HUES48 (cell line): ENCODE measurements around the gene RRP1B.

Source experiments
- H3K27ac ChIP-seq: one replicate; pipeline ENCODE4 v1.7.0; 2013; ENCODE audit warnings: low read depth, low read length, inconsistent platforms
- H3K27me3 ChIP-seq: 2 replicates; pipeline ENCODE4 v1.6.1; 2013; ENCODE audit warnings: mild to moderate bottlenecking, low read length; ENCODE audit not compliant: control insufficient read depth, insufficient read depth
- H3K36me3 ChIP-seq: 2 replicates; pipeline ENCODE4 v1.6.1; 2013; ENCODE audit warnings: low read length; ENCODE audit not compliant: control insufficient read depth, insufficient read depth
- H3K4me1 ChIP-seq: 2 replicates; pipeline ENCODE4 v1.6.1; 2013; ENCODE audit warnings: mild to moderate bottlenecking, low read length; ENCODE audit not compliant: control insufficient read depth, insufficient read depth
- H3K4me3 ChIP-seq: 2 replicates; pipeline ENCODE4 v1.5.1; 2013; ENCODE audit warnings: mild to moderate bottlenecking, low read depth, low read length
- H3K9ac ChIP-seq: 2 replicates; pipeline ENCODE4 v1.6.1; 2013; ENCODE audit warnings: mild to moderate bottlenecking, low read depth, low read length, moderate library complexity
- H3K9me3 ChIP-seq: 2 replicates; pipeline ENCODE4 v1.6.1; 2013; ENCODE audit warnings: low read length; ENCODE audit not compliant: control insufficient read depth, insufficient read depth

Gene RRP1B

GRCh38 chr21:43623588-43623987 lies 35.8 kb upstream of the RRP1B start:
- no peak overlapping the region for H3K27ac ChIP-seq
- no peak overlapping the region for H3K9ac ChIP-seq
- no peaks in the 10 kb centered on the region for H3K27me3 ChIP-seq
- H3K4me3 ChIP-seq, result no peak overlapping the region
- H3K9me3 ChIP-seq, result peaks cover 15% of the 10 kb centered on the region; the same call in 1 of the 2 replicates
- H3K36me3 ChIP-seq, result no peaks in the 10 kb centered on the region
- no peaks in the 10 kb centered on the region for H3K4me1 ChIP-seq

DNA sequence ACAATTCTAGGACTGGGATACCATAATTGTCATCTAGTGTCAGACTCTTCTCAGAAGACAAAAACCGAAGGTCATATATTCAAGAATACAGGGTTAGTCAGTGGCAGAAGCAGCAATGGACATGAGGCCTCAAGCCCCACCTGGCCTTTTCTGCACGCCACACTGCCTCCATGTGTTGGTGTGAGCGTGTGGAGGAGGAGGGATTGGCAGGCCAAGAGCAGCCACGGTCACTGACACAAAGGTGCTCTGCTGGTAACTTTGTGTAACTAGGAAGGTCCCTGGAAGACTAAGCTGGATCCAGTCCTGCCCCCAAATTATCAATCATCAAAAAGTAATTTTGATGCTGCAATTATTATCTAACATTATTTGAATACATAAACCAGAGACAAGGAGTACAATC lies 35.0 kb upstream of the RRP1B start:
- H3K27me3 ChIP-seq, result no peaks in the 10 kb centered on the region
- no peak overlapping the region for H3K4me3 ChIP-seq
- H3K9ac ChIP-seq, result no peak overlapping the region
- no peak overlapping the region for H3K27ac ChIP-seq
- peaks cover 19% of the 10 kb centered on the region; the same call in 1 of the 2 replicates for H3K9me3 ChIP-seq
- no peaks in the 10 kb centered on the region for H3K4me1 ChIP-seq
- H3K36me3 ChIP-seq, result no peaks in the 10 kb centered on the region

DNA sequence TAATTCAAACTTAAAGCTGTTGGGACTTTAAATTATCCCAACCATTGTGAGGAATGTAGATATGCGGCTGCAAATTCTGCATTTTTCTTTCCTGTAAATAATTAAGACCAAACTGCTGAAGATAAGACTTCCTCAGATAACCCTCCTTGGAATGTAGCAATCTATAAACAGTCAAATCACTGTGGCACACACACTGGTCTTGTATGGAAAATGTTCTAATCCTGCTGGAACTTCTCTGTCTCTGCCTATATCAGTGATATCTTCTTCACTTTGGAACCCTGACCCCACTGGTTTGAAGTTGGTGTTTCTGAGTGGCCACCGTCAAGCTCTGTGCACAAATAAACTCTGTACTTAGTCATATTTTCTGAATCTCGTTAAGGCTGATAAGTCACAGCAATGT lies 33.0 kb upstream of the RRP1B start:
- no peak overlapping the region for H3K4me3 ChIP-seq
- H3K9me3 ChIP-seq, result 0 out of 2 replicates have a peak, but pooled peaks cover 6% of the 10 kb centered on the region
- H3K4me1 ChIP-seq, result no peaks in the 10 kb centered on the region
- no peak overlapping the region for H3K27ac ChIP-seq
- no peaks in the 10 kb centered on the region for H3K27me3 ChIP-seq
- H3K36me3 ChIP-seq, result no peaks in the 10 kb centered on the region
- H3K9ac ChIP-seq, result no peak overlapping the region

GRCh38 chr21:43627527-43627926 lies 31.8 kb upstream of the RRP1B start:
- Histone ChIP-seq H3K4me3 (no peak overlapping the region), H3K27ac (no peak overlapping the region), H3K4me1 (no peaks in the 10 kb centered on the region), H3K36me3 (no peaks in the 10 kb centered on the region), H3K9me3 (0 out of 2 replicates have a peak, but pooled peaks cover 6% of the 10 kb centered on the region), H3K9ac (no peak overlapping the region), H3K27me3 (no peaks in the 10 kb centered on the region)

DNA sequence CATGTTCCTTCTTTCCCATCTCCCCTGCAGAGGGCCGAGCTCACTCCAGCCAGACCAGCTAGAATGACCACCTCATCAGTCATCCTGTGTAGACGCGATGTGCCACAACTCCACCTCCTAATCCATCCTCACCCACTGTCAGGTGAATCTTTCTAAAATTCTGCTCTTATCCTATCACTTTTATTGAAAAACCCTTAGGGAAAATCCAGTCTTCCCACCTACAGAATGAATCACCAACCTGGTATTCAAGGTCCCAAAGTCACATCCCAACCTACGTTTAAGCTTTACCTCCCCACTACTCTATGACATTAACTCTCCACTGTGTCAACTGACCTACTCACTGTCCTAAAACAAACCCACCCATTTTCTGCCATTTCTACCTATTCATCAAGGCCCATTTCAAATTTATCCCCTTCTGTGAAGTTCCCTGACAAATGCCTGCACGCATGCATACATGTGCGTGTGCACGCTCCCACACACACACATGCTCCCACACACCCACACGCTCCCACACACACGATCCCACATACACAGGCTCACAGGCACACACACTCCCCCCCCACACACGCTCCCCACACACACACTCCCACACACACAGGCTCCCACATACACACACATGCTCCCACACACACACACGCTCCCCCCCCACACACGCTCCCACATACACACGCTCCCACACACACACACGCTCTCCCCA lies 27.8 kb upstream of the RRP1B start:
- Histone ChIP-seq H3K27ac (no peak overlapping the region), H3K4me3 (no peak overlapping the region), H3K36me3 (no peaks in the 10 kb centered on the region), H3K27me3 (no peaks in the 10 kb centered on the region), H3K4me1 (no peaks in the 10 kb centered on the region), H3K9ac (no peak overlapping the region), H3K9me3 (0 out of 2 replicates have a peak, but pooled peaks cover 6% of the 10 kb centered on the region)

DNA sequence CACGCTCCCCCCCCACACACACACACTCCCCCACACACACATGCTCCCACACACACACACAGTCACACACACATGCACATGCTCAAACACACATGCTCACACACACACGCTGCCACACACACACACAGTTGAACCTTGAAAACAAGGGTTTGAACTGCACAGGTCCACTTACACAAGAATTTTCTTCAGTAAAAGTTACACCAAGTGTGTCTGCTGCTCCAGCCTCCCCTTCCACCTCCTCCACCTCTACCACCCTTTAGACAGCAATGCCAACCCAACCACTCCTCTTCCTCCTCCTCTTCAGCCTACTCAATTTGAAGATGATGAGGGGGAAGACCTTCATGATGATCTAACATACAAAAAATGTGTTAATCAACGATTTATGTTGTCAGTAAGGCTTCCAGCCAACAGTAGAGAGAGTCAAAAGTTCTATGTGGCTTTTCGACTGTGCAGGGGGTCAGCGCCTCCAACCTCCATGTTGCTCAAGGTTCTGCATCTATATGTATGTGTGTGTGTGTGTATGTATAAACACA lies 26.9 kb upstream of the RRP1B start:
- Histone ChIP-seq H3K36me3 (no peaks in the 10 kb centered on the region), H3K4me3 (no peak overlapping the region), H3K9ac (no peak overlapping the region), H3K27me3 (no peaks in the 10 kb centered on the region), H3K27ac (no peak overlapping the region), H3K9me3 (0 out of 2 replicates have a peak, but pooled peaks cover 6% of the 10 kb centered on the region), H3K4me1 (no peaks in the 10 kb centered on the region)

DNA sequence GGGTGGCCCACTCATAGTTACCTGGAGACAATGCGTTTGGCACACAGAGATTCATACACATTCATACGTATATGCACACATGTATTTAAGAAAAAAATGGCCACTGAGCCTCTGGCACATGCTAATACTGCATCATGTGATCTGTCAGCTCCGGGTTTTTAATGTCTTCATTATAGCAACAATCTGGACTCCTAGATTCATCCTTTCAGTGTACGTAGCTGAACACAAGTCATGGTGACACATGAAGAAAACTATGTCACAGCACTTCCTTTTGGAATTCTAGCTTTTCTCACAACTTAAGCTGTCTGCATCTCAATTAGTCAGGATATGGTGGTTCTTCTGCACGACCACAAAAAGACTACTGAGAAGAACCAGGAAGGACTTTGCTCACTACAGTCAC lies 24.7 kb upstream of the RRP1B start:
- Histone ChIP-seq H3K4me3 (no peak overlapping the region), H3K9me3 (no peaks in the 10 kb centered on the region), H3K27me3 (no peaks in the 10 kb centered on the region), H3K9ac (no peak overlapping the region), H3K27ac (no peak overlapping the region), H3K36me3 (no peaks in the 10 kb centered on the region), H3K4me1 (no peaks in the 10 kb centered on the region)

- H3K27me3 ChIP-seq, result no peaks in the 10 kb centered on the region
- H3K4me1 ChIP-seq, result no peaks in the 10 kb centered on the region
- no peaks in the 10 kb centered on the region for H3K9me3 ChIP-seq
- no peak overlapping the region for H3K4me3 ChIP-seq
- H3K36me3 ChIP-seq, result no peaks in the 10 kb centered on the region
- H3K27ac ChIP-seq, result no peak overlapping the region
- H3K9ac ChIP-seq, result no peak overlapping the region
Measured at GRCh38 chr21:43635436-43635835, 23.9 kb upstream of the RRP1B start.

DNA sequence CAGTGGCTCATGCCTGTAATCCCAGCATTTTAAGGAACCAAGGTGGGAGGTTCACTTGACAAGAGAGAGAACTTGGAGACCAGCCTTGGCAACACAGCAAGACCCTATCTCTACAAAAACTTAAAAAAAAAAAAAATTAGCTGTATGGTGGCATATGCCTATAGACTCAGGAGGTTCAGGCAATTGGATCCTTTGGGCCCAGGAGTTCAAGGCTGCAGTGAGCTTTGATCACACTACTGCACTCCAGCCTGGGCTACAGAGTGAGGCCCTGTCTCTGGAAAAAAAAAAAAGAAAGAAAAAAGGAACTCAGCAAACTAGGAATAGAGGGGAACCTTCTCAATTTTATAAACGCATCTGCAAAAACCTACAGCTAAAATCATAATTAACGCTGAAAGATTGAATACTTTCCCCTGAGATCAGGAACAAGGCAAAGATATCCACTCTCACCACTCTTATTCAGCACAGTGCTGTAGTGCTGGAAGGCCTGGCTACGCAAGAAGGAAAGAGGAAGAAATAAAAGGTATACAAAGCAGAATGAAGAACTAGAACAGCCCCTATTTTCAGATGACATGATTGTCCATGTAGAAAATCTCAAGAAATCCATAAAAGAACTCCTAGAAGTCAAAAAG lies 21.7 kb upstream of the RRP1B start:
- H3K4me1 ChIP-seq, result no peaks in the 10 kb centered on the region
- H3K27ac ChIP-seq, result no peak overlapping the region
- no peaks in the 10 kb centered on the region for H3K36me3 ChIP-seq
- no peak overlapping the region for H3K9ac ChIP-seq
- no peak overlapping the region for H3K4me3 ChIP-seq
- no peaks in the 10 kb centered on the region for H3K9me3 ChIP-seq
- no peaks in the 10 kb centered on the region for H3K27me3 ChIP-seq

DNA sequence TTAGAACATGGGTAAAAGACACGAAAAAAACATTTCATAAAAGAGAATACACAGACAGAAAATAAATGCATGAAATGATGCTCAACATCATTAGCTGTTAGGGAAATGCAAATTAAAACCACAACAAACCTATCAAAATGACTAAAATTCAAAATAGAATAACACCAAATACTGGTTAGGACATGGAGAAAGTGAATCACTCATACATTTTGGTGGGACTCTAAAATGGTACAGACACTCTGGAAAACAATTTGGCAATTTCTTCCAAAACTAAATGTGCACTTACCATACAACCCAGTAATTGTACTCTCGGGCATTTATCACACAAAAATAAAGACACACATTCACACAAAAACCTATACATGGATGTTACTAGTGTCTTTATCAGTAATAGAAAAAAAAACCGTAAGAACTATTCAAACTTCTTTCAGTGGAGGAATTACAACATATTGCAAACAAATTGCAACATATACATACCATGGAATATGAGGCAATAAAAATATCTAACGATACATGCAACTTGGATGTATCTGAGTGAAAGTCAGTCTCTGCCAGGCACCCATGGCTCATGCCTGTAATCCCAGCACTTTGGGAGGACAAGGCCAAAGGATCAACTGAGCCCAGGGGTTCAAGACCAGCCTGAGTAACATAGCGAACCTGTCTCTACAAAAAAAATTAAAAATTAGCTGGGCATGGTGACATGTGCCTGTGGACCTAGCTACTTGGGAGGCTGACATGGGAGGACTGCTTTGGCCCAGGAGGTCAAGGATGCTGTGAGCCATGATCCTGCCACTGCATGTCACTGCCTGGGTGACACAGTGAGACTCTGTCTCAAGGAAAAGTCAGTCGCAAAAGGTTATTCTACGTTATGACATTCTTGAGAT lies 19.6 kb upstream of the RRP1B start:
- Histone ChIP-seq H3K27ac (no peak overlapping the region), H3K9me3 (no peaks in the 10 kb centered on the region), H3K4me3 (no peak overlapping the region), H3K36me3 (no peaks in the 10 kb centered on the region), H3K9ac (no peak overlapping the region), H3K4me1 (no peaks in the 10 kb centered on the region), H3K27me3 (no peaks in the 10 kb centered on the region)
